ENCODE results near the gene OR10A6. TPM values are rescaled to one million over a fixed set of nuclear protein-coding genes. Genes with fewer than 3 reads are reported as not detected.

The OR10A6 gene
- total RNA-seq, 2 donors from 2014 or later, result not detected

DNA sequence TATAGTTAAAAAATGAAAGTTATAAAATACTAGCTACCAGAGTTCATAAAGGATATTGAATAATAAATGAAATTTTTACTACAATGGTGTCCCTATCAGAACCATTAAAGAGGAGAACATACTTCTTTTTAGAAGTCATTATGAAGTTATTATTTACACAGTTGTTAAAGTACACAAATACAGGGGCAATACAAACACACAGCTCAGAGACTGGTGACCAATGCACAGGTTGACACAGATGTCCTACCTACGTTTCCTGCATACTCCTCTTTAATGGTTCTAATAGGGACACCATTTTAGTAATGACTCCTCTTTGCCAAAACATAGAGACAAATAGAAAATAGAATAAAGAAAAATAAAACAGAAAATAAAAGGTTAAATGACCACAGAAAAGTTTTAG, 24.1 kb upstream of the OR10A6 start:
- no peaks in the 10 kb centered on the region for H3K36me3 Mint-ChIP-seq (ENCODE audit: low read depth)
- no peak overlapping the region for H3K27ac Mint-ChIP-seq
- Histone ChIP-seq H3K9ac (ENCODE audit: extremely low read depth, low read length, poor library complexity, severe bottlenecking) (no peak overlapping the region), H3K4me1 (ENCODE audit: control insufficient read depth, insufficient read depth, low read length) (no peaks in the 10 kb centered on the region), H3K27me3 (ENCODE audit: control insufficient read depth, insufficient read depth, low read length, poor library complexity, severe bottlenecking) (no peaks in the 10 kb centered on the region), H3K4me3 (ENCODE audit: low read length) (no peak overlapping the region), H3K27ac (ENCODE audit: low read depth, low read length) (no peak overlapping the region), H3K9me3 (ENCODE audit: control insufficient read depth, low read length) (peaks cover 9% of the 10 kb centered on the region), H3K36me3 (ENCODE audit: control insufficient read depth, insufficient read depth, low read length) (no peaks in the 10 kb centered on the region)
- H3K4me3 Mint-ChIP-seq, result no peak overlapping the region
- H3K9me3 Mint-ChIP-seq, result no peaks in the 10 kb centered on the region
- TF ChIP-seq CTCF (conservative IDR thresholded peaks at IDR 0.05), result no peak
- DNase-seq, result no peak
- H3K27me3 Mint-ChIP-seq (ENCODE audit: insufficient read depth), result no peaks in the 10 kb centered on the region
- H3K4me1 Mint-ChIP-seq, result no peaks in the 10 kb centered on the region
- 92% methylated on average over 1 of the region's 1 CpG; no CpG with 5 or more reads in 1 of the 2 experiments for WGBS, 2 experiments (ENCODE audit: insufficient coverage in 1 of 2, insufficient read length in 1 of 2)

- Histone ChIP-seq H3K27ac (ENCODE audit: low read depth, low read length) (no peak overlapping the region), H3K36me3 (ENCODE audit: control insufficient read depth, insufficient read depth, low read length) (no peaks in the 10 kb centered on the region), H3K9ac (ENCODE audit: extremely low read depth, low read length, poor library complexity, severe bottlenecking) (no peak overlapping the region), H3K4me3 (ENCODE audit: low read length) (no peak overlapping the region), H3K9me3 (ENCODE audit: control insufficient read depth, low read length) (no peaks in the 10 kb centered on the region), H3K4me1 (ENCODE audit: control insufficient read depth, insufficient read depth, low read length) (no peaks in the 10 kb centered on the region), H3K27me3 (ENCODE audit: control insufficient read depth, insufficient read depth, low read length, poor library complexity, severe bottlenecking) (no peaks in the 10 kb centered on the region)
- Mint-ChIP-seq H3K27ac (no peak overlapping the region), H3K4me1 (no peaks in the 10 kb centered on the region), H3K27me3 (ENCODE audit: insufficient read depth) (peaks cover 3% of the 10 kb centered on the region), H3K36me3 (ENCODE audit: low read depth) (no peaks in the 10 kb centered on the region), H3K4me3 (no peak overlapping the region), H3K9me3 (no peaks in the 10 kb centered on the region)
- no peak for TF ChIP-seq CTCF (conservative IDR thresholded peaks at IDR 0.05)
- no peak for DNase-seq
- 100% methylated on average over 1 of the region's 1 CpG; no CpG with 5 or more reads in 1 of the 2 experiments for WGBS, 2 experiments (ENCODE audit: insufficient coverage in 1 of 2, insufficient read length in 1 of 2)
Measured at GRCh38 chr11:7949934-7950333, 18.9 kb upstream of the OR10A6 start.

DNA sequence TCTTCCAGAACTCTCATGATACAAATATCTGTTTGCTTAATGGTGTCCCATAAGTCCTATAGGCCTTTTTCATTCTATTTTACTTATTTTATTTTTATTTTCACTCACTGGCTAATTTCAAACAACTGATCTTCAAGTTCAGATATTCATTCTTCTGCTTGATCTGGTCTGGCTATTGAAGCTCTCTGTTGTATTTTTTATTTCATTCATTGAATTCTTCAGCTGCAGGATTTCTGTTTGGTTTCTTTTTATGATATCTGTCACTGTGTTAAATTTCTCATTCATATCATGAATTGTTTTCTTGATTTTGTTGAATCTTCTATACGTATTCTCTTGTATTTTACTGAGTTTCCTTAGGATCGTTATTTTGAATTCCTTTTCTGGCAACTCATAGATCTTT, 13.1 kb upstream of the OR10A6 start:
- no peak overlapping the region for H3K9ac ChIP-seq (ENCODE audit: extremely low read depth, low read length, poor library complexity, severe bottlenecking)
- no peaks in the 10 kb centered on the region for H3K36me3 ChIP-seq (ENCODE audit: control insufficient read depth, insufficient read depth, low read length)
- H3K4me1 ChIP-seq (ENCODE audit: control insufficient read depth, insufficient read depth, low read length), result no peaks in the 10 kb centered on the region
- no peak overlapping the region for H3K27ac Mint-ChIP-seq
- H3K9me3 ChIP-seq (ENCODE audit: control insufficient read depth, low read length), result peaks cover 26% of the 10 kb centered on the region
- H3K27me3 ChIP-seq (ENCODE audit: control insufficient read depth, insufficient read depth, low read length, poor library complexity, severe bottlenecking), result no peaks in the 10 kb centered on the region
- peaks cover 3% of the 10 kb centered on the region for H3K27me3 Mint-ChIP-seq (ENCODE audit: insufficient read depth)
- peaks cover 15% of the 10 kb centered on the region for H3K9me3 Mint-ChIP-seq
- WGBS, 2 experiments (ENCODE audit: insufficient coverage in 1 of 2, insufficient read length in 1 of 2), result 95% methylated on average over 2 of the region's 2 CpGs; no CpG with 5 or more reads in 1 of the 2 experiments
- H3K27ac ChIP-seq (ENCODE audit: low read depth, low read length), result no peak overlapping the region
- H3K4me3 Mint-ChIP-seq, result no peak overlapping the region
- no peaks in the 10 kb centered on the region for H3K36me3 Mint-ChIP-seq (ENCODE audit: low read depth)
- TF ChIP-seq CTCF (conservative IDR thresholded peaks at IDR 0.05), result no peak
- H3K4me1 Mint-ChIP-seq, result peaks cover 5% of the 10 kb centered on the region
- H3K4me3 ChIP-seq (ENCODE audit: low read length), result no peak overlapping the region
- DNase-seq, result no peak
